ENCODE measurements around the gene TTC21A. TPM values are rescaled to one million over a fixed set of nuclear protein-coding genes. Genes with fewer than 3 reads are reported as not detected.

Gene TTC21A
- polyA plus RNA-seq, 4 donors = 1.7 to 12.7 (median 7.0) TPM

GRCh38 chr3:39134305-39134704 lies 26.8 kb downstream of the TTC21A start:
- Histone ChIP-seq H3K36me3 (ENCODE audit: control insufficient read depth in 3 of 3, insufficient read depth in 2 of 3, low read depth in 1 of 3, low read length in 3 of 3) (peaks cover 0 to 29% (median 0%) of the 10 kb centered on the region in 3 donors), H3K4me3 (ENCODE audit: low read depth in 1 of 3, low read length in 3 of 3) (no peak overlapping the region), H3K9me3 (ENCODE audit: control insufficient read depth in 2 of 2, insufficient read depth in 1 of 2, low read depth in 1 of 2, low read length in 1 of 2) (no peaks in the 10 kb centered on the region), H3K27ac (ENCODE audit: low read depth in 1 of 3, low read length in 2 of 3) (no peak overlapping the region), H3K27me3 (ENCODE audit: control insufficient read depth in 3 of 3, insufficient read depth in 3 of 3, low read length in 3 of 3) (no peaks in the 10 kb centered on the region), H3K4me1 (ENCODE audit: control insufficient read depth in 3 of 3, insufficient read depth in 2 of 3, low read depth in 1 of 3, low read length in 2 of 3) (peaks cover 0 to 10% (median 0%) of the 10 kb centered on the region in 3 donors)
- DNase-seq (no peak), FAIRE-seq (no peak)
- 74 to 85% (median 75%) methylated on average over 6 to 7 of the region's 7 CpGs for WGBS, 3 donors

GRCh38 chr3:39135170-39135805 lies 27.8 kb downstream of the TTC21A start:
- FAIRE-seq (no peak), DNase-seq (peak in 1 of 2 donors; percentile 55)
- 62 to 68% (median 65%) methylated on average over 8 of the region's 8 CpGs for WGBS, 3 donors
- Histone ChIP-seq H3K9me3 (ENCODE audit: control insufficient read depth in 2 of 2, insufficient read depth in 1 of 2, low read depth in 1 of 2, low read length in 1 of 2) (no peaks in the 10 kb centered on the region), H3K27ac (ENCODE audit: low read depth in 1 of 3, low read length in 2 of 3) (no peak overlapping the region), H3K4me1 (ENCODE audit: control insufficient read depth in 3 of 3, insufficient read depth in 2 of 3, low read depth in 1 of 3, low read length in 2 of 3) (peaks cover 0 to 10% (median 3%) of the 10 kb centered on the region in 3 donors), H3K27me3 (ENCODE audit: control insufficient read depth in 3 of 3, insufficient read depth in 3 of 3, low read length in 3 of 3) (no peaks in the 10 kb centered on the region), H3K36me3 (ENCODE audit: control insufficient read depth in 3 of 3, insufficient read depth in 2 of 3, low read depth in 1 of 3, low read length in 3 of 3) (peaks cover 0 to 30% (median 4%) of the 10 kb centered on the region in 3 donors), H3K4me3 (ENCODE audit: low read depth in 1 of 3, low read length in 3 of 3) (no peak overlapping the region)

DNA sequence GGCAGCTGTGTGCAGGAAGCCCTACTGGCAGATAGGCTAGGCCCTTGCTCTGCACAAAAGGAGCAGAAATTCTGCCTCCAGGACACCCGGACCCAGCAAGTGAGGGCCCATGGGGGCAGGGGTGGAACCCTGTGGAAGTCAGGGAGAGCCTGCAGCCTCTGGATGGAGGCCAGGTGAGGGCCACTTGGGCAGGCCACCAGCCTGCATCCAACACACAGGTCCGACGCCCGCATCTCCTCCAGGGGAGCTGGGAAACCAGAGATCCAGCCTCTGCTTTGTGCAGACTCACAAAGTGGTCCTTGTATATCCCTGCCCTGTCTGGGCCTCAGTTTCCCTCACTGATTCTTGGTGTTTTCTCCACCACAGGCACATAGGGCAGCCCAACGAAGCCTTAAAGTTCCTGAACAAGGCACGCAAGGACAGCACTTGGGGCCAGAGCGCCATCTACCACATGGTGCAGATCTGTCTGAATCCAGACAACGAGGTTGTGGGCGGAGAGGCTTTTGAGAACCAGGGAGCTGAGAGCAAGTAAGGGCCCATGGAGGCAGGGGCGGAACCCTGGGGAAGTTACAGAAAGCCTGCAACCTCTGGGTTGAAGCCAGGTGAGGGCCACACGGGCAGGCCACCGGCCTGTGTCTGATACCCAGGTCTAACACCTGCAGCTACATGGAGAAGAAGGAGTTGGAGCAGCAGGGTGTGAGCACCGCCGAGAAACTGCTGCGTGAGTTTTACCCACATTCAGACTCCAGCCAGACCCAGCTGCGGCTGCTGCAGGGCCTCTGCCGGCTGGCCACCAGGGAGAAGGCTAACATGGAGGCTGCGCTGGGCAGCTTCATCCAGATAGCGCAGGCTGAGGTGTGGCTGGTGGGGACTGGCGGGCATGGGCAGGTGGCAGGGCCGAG lies 29.3 kb downstream of the TTC21A start:
- peaks cover 0 to 40% (median 6%) of the 10 kb centered on the region in 3 donors for H3K36me3 ChIP-seq (ENCODE audit: control insufficient read depth in 3 of 3, insufficient read depth in 2 of 3, low read depth in 1 of 3, low read length in 3 of 3)
- no peak for DNase-seq

GRCh38 chr3:39137435-39137936 lies 30.0 kb downstream of the TTC21A start:
- DNase-seq (no peak), FAIRE-seq (no peak)
- H3K4me1 ChIP-seq (ENCODE audit: control insufficient read depth in 3 of 3, insufficient read depth in 2 of 3, low read depth in 1 of 3, low read length in 2 of 3) = peaks cover 6 to 22% (median 13%) of the 10 kb centered on the region in 3 donors
- H3K27me3 ChIP-seq (ENCODE audit: control insufficient read depth in 3 of 3, insufficient read depth in 3 of 3, low read length in 3 of 3) = no peaks in the 10 kb centered on the region
- peaks cover 0 to 47% (median 6%) of the 10 kb centered on the region in 3 donors for H3K36me3 ChIP-seq (ENCODE audit: control insufficient read depth in 3 of 3, insufficient read depth in 2 of 3, low read depth in 1 of 3, low read length in 3 of 3)
- H3K9me3 ChIP-seq (ENCODE audit: control insufficient read depth in 2 of 2, insufficient read depth in 1 of 2, low read depth in 1 of 2, low read length in 1 of 2) = no peaks in the 10 kb centered on the region
- 95 to 98% (median 96%) methylated on average over 18 of the region's 18 CpGs for WGBS, 3 donors
- H3K27ac ChIP-seq (ENCODE audit: low read depth in 1 of 3, low read length in 2 of 3) = no peak overlapping the region
- H3K4me3 ChIP-seq (ENCODE audit: low read depth in 1 of 3, low read length in 3 of 3) = no peak overlapping the region

More for the DNA sequence above, 29.3 kb downstream of the TTC21A start:
- Histone ChIP-seq H3K4me1 (ENCODE audit: control insufficient read depth in 3 of 3, insufficient read depth in 2 of 3, low read depth in 1 of 3, low read length in 2 of 3) (peaks cover 4 to 15% (median 11%) of the 10 kb centered on the region in 3 donors), H3K9me3 (ENCODE audit: control insufficient read depth in 2 of 2, insufficient read depth in 1 of 2, low read depth in 1 of 2, low read length in 1 of 2) (no peaks in the 10 kb centered on the region), H3K27ac (ENCODE audit: low read depth in 1 of 3, low read length in 2 of 3) (no peak overlapping the region), H3K27me3 (ENCODE audit: control insufficient read depth in 3 of 3, insufficient read depth in 3 of 3, low read length in 3 of 3) (no peaks in the 10 kb centered on the region), H3K4me3 (ENCODE audit: low read depth in 1 of 3, low read length in 3 of 3) (no peak overlapping the region)
- FAIRE-seq = no peak
- WGBS, 3 donors = 91 to 92% (median 92%) methylated on average over 20 to 21 of the region's 21 CpGs

DNA sequence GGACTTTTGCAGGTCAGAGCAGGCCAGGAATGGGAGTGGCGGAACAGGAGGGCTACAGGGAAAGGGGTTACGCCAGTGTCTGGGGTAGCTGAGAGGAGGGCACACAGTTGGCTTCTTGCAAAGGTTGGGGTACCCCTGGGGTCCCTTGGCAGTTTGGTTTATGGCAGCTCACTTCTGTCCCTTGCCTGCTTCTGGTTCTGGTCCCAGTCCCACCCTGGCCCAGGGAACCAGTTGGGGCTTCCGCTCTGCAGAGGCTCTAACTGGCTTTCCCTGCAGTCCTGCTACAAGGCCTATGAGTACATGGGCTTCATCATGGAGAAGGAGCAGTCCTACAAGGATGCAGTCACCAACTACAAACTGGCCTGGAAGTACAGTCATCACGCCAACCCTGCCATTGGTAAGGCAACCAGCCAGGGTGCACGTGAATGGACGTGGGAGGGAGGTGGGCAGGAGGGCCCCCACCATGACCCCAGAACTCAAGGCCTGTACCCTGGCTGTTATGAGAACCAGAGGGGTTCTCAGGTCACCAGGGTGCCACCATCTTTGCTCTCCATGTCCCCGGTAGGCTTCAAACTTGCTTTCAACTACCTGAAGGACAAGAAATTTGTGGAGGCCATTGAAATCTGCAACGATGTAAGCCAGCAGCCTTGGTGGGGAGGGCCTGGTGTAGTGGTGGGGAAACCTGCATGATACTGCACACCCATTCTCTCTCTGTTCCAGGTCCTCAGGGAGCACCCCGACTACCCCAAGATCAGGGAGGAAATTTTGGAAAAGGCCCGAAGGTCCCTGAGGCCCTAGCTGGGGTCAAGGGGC lies 30.7 kb downstream of the TTC21A start:
- Histone ChIP-seq H3K4me3 (ENCODE audit: low read depth in 1 of 3, low read length in 3 of 3) (no peak overlapping the region), H3K27me3 (ENCODE audit: control insufficient read depth in 3 of 3, insufficient read depth in 3 of 3, low read length in 3 of 3) (no peaks in the 10 kb centered on the region), H3K27ac (ENCODE audit: low read depth in 1 of 3, low read length in 2 of 3) (no peak overlapping the region), H3K36me3 (ENCODE audit: control insufficient read depth in 3 of 3, insufficient read depth in 2 of 3, low read depth in 1 of 3, low read length in 3 of 3) (peaks cover 3 to 54% (median 6%) of the 10 kb centered on the region in 3 donors), H3K4me1 (ENCODE audit: control insufficient read depth in 3 of 3, insufficient read depth in 2 of 3, low read depth in 1 of 3, low read length in 2 of 3) (peaks cover 7 to 29% (median 19%) of the 10 kb centered on the region in 3 donors), H3K9me3 (ENCODE audit: control insufficient read depth in 2 of 2, insufficient read depth in 1 of 2, low read depth in 1 of 2, low read length in 1 of 2) (no peaks in the 10 kb centered on the region)
- DNase-seq (no peak), FAIRE-seq (no peak)
- 94% methylated on average over 10 of the region's 10 CpGs for WGBS, 3 donors

DNA sequence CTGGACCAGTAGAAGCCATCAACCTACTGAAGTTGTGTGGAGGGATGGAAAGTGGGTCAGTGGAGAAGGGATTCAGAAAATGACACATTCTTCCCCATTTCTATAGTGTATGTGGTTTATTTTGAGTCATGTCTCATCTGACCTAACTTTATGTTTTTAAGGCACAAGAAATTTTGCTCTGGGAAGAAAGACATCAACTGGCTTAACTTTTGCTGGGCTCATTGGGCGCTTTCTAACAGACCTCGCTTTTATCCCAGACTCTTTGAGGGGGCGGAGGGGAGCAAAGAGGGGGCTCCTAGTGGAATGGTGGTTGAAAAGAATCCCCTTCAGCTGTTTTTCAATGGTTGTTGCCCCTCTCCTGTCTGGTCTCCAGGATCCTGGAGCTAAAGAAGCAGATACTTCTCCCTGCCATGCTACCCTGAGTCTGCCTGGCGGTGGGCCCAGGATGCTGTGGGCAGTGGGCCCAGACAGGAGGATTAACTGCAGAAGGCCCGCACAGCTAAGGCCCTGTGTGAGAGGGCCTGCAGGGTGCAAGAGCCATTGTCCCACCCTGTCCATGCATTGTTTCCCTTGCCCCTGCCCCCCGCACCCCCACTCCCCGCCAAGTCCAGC lies 31.4 kb downstream of the TTC21A start:
- H3K27me3 ChIP-seq (ENCODE audit: control insufficient read depth in 3 of 3, insufficient read depth in 3 of 3, low read length in 3 of 3) = no peaks in the 10 kb centered on the region
- H3K4me1 ChIP-seq (ENCODE audit: control insufficient read depth in 3 of 3, insufficient read depth in 2 of 3, low read depth in 1 of 3, low read length in 2 of 3) = peaks cover 7 to 29% (median 19%) of the 10 kb centered on the region in 3 donors
- H3K4me3 ChIP-seq (ENCODE audit: low read depth in 1 of 3, low read length in 3 of 3) = no peak overlapping the region
- 85 to 96% (median 90%) methylated on average over 7 of the region's 7 CpGs for WGBS, 3 donors
- no peak for FAIRE-seq
- no peaks in the 10 kb centered on the region for H3K9me3 ChIP-seq (ENCODE audit: control insufficient read depth in 2 of 2, insufficient read depth in 1 of 2, low read depth in 1 of 2, low read length in 1 of 2)
- no peak overlapping the region for H3K27ac ChIP-seq (ENCODE audit: low read depth in 1 of 3, low read length in 2 of 3)
- no peak for DNase-seq
- H3K36me3 ChIP-seq (ENCODE audit: control insufficient read depth in 3 of 3, insufficient read depth in 2 of 3, low read depth in 1 of 3, low read length in 3 of 3) = peaks cover 3 to 58% (median 10%) of the 10 kb centered on the region in 3 donors

DNA sequence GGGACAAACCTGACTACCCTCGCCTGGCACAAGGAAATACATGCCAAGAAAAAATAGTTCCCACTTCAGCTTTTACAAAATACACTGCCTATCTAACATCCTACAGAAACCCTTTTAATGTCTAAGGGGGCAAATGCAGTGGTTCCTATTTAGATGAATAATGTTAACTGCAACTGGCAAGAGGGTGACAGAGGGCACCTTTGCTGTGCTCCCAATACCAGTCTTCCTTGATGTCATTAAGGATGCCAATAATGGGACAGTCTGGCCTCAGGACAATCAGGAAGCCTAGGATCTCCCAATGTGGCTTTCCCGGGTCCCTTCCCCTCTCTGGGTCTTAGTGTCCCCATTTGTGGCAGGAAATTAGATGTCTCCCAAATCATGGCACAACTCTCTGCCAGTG lies 32.0 kb downstream of the TTC21A start:
- H3K4me1 ChIP-seq (ENCODE audit: control insufficient read depth in 3 of 3, insufficient read depth in 2 of 3, low read depth in 1 of 3, low read length in 2 of 3) = peaks cover 7 to 29% (median 19%) of the 10 kb centered on the region in 3 donors
- DNase-seq (no peak), FAIRE-seq (no peak)
- H3K27ac ChIP-seq (ENCODE audit: low read depth in 1 of 3, low read length in 2 of 3) = no peak overlapping the region
- H3K27me3 ChIP-seq (ENCODE audit: control insufficient read depth in 3 of 3, insufficient read depth in 3 of 3, low read length in 3 of 3) = no peaks in the 10 kb centered on the region
- 79 to 92% (median 90%) methylated on average over 2 of the region's 2 CpGs for WGBS, 3 donors
- H3K4me3 ChIP-seq (ENCODE audit: low read depth in 1 of 3, low read length in 3 of 3) = no peak overlapping the region
- H3K9me3 ChIP-seq (ENCODE audit: control insufficient read depth in 2 of 2, insufficient read depth in 1 of 2, low read depth in 1 of 2, low read length in 1 of 2) = no peaks in the 10 kb centered on the region
- peaks cover 4 to 63% (median 15%) of the 10 kb centered on the region in 3 donors for H3K36me3 ChIP-seq (ENCODE audit: control insufficient read depth in 3 of 3, insufficient read depth in 2 of 3, low read depth in 1 of 3, low read length in 3 of 3)

All from small intestine (tissue), 7 donors.